GM18505 (cell line): Measurements from ENCODE around the gene CD47.
A peak's percentile ranks its signal among the peaks of the same experiment; 100 is the strongest.

Source experiments
- ATAC-seq: cut with Tn5 transposase; IDR thresholded peaks from one replicate; pipeline ENCODE4 v1.9.1; 2021; ENCODE audit not compliant: unreplicated experiment
- POLR2A ChIP-seq: IDR thresholded peaks from 4 replicates; pipeline ENCODE4 v1.6.1; 2011; ENCODE audit warnings: borderline replicate concordance; ENCODE audit not compliant: insufficient read depth, insufficient read length; ENCODE audit errors: extremely low read depth

Gene CD47

GRCh38 chr3:108125153-108125543 lies 34.3 kb upstream of the CD47 start:
- TF ChIP-seq POLR2A = no peak
- ATAC-seq = peak; percentile 0

- ATAC-seq = peak; percentile 79
- peak; percentile 70 for TF ChIP-seq POLR2A
These were observed 33.7 kb upstream of the CD47 start for GRCh38 chr3:108124337-108125152.

- ATAC-seq = no peak
- TF ChIP-seq POLR2A = no peak
These were observed 32.5 kb upstream of the CD47 start for GRCh38 chr3:108123326-108123725.

GRCh38 chr3:108122276-108122675 lies 31.4 kb upstream of the CD47 start:
- no peak for TF ChIP-seq POLR2A
- no peak for ATAC-seq

- TF ChIP-seq POLR2A = no peak
- no peak for ATAC-seq
These were observed 28.7 kb upstream of the CD47 start for GRCh38 chr3:108119398-108120104.

GRCh38 chr3:108118038-108118768 lies 27.4 kb upstream of the CD47 start:
- no peak for ATAC-seq
- TF ChIP-seq POLR2A = no peak

- no peak for ATAC-seq
- no peak for TF ChIP-seq POLR2A
These were observed 26.5 kb upstream of the CD47 start for GRCh38 chr3:108117241-108117775.

GRCh38 chr3:108114423-108115065 lies 23.7 kb upstream of the CD47 start:
- ATAC-seq = no peak
- no peak for TF ChIP-seq POLR2A

- no peak for ATAC-seq
- no peak for TF ChIP-seq POLR2A
These were observed 23.1 kb upstream of the CD47 start for GRCh38 chr3:108113975-108114374.

GRCh38 chr3:108110934-108111333 lies 20.1 kb upstream of the CD47 start:
- TF ChIP-seq POLR2A = no peak
- no peak for ATAC-seq

- no peak for TF ChIP-seq POLR2A
- no peak for ATAC-seq
These were observed 17.6 kb upstream of the CD47 start for GRCh38 chr3:108108416-108108815.

GRCh38 chr3:108106449-108106848 lies 15.6 kb upstream of the CD47 start:
- ATAC-seq = no peak
- TF ChIP-seq POLR2A = no peak

- no peak for TF ChIP-seq POLR2A
- no peak for ATAC-seq
These were observed 15.2 kb upstream of the CD47 start for GRCh38 chr3:108106031-108106430.
